CD1c-positive myeloid dendritic cell (primary cell): ENCODE data around the gene HOXC6.
"Not testable (repeated sequence)": the region's sequence is repeated elsewhere in the genome, so short reads cannot be mapped to it uniquely, and the experiment has no call there.

Source experiments
- DNase-seq: peaks from one replicate; pipeline ENCODE4 v3.0.0-alpha.2; 2016; ENCODE audit errors: extremely low spot score

Gene HOXC6

DNA sequence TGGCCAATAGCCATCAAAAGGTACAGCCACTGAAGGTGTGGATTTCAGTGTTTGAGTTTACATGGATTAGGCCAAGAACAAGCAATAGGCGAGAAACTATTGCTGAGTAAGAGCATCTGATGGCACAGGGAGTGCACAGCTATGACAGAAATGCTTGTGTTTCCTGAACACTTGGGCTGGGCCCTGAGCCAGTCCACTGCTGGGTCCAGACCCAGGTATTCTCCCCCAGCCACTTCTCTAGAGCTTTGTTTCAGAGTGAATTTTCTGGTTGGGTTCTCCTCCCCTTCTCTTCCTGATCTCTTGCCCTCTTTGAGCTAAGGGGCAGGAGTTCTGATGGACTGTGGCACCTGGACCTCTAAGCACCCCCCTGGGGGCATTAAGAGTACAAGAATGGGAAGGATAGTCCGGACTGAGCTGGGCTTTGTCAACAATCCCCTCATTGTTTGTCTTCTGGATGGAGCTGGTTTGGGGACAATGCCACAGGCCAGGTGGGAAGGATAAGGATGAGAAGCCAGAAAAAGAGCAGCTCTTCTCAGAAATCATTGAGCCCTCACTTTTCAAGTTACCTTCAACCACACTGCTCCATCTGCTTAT, 13.0 kb downstream of the HOXC6 start:
- no peak for DNase-seq

GRCh38 chr12:54042033-54042432, 13.8 kb downstream of the HOXC6 start:
- DNase-seq: not testable (repeated sequence)

- DNase-seq: no peak
Observed at GRCh38 chr12:54042970-54043853, 15.0 kb downstream of the HOXC6 start.

DNA sequence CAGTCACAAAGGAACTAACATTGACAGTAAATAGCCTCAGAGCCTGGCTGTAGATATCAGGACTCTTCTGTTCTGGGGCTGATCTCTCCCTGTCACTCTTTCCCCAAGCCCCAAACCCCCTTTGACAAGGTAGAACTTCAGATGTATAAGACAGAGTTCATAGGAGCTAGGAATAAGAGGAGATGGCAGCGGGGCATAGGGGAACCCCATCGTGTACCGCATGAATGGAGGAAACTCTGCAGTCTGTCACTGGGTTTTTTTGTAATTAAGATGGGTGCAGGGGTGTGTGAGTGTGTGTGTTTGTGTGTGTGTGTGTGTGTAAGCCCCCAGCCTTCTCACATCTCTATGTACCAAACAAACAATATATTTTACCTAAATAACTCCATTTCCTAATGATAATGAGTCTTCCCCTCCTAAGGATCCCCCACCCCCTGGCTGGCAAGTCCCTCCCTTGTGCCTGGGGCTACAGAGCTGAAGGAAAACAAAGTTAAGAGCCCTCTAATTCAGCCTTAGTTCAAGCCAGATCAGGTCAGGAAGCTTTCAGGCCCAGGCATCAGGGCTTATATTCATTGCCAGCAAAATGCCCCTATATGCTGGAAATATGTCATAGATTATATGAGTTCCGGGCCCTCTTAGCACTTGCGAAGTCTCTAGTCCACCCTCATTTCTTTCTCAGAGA, 16.3 kb downstream of the HOXC6 start:
- no peak for DNase-seq

DNA sequence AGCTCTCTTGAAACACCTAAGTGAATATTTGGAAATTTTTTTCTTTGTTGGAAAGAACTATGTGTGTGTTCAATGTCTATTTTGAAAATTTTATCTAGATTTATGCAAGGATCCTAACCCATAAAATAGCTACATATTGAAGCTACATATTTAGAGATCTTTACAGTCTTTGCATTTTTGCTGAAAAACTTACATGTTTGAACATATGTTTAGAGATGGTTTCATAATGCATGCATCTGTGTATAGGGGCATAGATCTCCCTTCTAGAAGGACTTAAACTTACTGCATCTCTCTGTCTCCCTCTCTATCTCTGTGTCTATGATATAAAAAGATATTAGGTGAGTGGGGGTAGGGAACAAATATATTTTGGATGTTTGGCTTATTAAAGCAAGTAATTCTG, 17.2 kb downstream of the HOXC6 start:
- no peak for DNase-seq

DNA sequence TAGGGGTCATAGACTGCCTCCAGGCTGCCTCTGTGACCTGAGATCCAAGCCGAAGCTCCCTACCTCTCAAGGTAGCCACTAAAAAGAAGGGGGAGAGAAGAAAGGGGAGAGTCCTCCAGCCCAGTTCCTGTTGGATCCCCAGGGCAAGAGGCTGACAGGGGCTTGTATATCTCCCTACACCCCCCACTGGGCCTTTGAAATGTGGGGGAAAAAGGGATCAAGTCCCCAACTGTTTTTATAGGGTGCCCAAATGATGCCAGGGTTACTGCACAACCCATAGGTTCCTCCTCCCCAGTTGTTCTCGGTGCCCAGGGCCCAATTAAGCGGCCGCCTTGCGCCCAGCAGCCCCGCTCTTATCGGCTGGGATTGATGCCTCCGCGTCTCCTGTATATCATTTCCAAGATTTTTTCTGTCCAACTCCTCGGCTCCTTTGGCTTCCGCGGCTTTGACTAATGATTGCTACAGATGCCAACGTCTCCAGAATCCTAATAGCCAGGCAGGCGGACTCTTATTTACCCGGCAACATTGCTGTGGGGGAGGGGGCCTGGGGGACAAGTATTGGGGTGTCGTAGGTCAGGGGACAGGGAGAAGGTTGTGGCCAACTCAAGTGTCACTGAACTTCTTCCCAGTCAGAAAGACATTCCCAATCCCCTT, 17.8 kb downstream of the HOXC6 start:
- DNase-seq: no peak

GRCh38 chr12:54046809-54047159, 18.5 kb downstream of the HOXC6 start:
- DNase-seq: no peak

GRCh38 chr12:54047160-54047963, 19.1 kb downstream of the HOXC6 start:
- DNase-seq: no peak

- no peak for DNase-seq
Observed at GRCh38 chr12:54047964-54048303, 19.7 kb downstream of the HOXC6 start.

GRCh38 chr12:54048406-54049093, 20.3 kb downstream of the HOXC6 start:
- no peak for DNase-seq

- DNase-seq: no peak
Observed at GRCh38 chr12:54049108-54049507, 20.9 kb downstream of the HOXC6 start.

GRCh38 chr12:54050482-54050810, 22.2 kb downstream of the HOXC6 start:
- DNase-seq: no peak

- peak; percentile 40 for DNase-seq
Observed at GRCh38 chr12:54051026-54051842, 23.0 kb downstream of the HOXC6 start.

- no peak for DNase-seq
Observed at GRCh38 chr12:54051874-54052437, 23.7 kb downstream of the HOXC6 start.

DNA sequence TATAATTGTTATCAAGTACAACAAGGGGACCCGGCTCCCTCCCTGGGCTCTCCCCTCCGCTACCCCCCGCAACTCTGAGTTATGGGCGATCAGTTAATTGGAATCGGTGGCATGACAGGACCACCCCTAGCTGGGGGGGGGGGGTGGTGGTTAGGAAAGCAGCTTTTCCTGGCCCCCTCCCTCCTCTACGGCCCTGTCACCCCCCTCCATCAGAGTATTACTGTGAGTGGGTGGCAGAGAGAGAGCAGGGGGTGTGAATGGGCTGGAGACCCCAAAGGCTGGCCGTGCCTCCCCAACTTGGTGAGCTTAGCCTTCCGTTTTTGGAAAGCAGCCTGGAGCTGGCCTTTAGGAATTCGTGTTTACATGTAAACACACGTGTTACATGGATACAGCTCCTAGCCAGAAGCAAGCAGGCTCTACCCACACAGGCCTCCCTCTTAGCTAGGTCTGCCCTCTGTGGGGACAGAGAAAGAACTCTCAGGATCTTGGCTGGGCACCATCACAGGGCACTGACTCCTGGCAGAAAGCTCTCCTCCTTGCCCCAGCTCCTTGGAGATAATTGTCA, 24.3 kb downstream of the HOXC6 start:
- no peak for DNase-seq

DNA sequence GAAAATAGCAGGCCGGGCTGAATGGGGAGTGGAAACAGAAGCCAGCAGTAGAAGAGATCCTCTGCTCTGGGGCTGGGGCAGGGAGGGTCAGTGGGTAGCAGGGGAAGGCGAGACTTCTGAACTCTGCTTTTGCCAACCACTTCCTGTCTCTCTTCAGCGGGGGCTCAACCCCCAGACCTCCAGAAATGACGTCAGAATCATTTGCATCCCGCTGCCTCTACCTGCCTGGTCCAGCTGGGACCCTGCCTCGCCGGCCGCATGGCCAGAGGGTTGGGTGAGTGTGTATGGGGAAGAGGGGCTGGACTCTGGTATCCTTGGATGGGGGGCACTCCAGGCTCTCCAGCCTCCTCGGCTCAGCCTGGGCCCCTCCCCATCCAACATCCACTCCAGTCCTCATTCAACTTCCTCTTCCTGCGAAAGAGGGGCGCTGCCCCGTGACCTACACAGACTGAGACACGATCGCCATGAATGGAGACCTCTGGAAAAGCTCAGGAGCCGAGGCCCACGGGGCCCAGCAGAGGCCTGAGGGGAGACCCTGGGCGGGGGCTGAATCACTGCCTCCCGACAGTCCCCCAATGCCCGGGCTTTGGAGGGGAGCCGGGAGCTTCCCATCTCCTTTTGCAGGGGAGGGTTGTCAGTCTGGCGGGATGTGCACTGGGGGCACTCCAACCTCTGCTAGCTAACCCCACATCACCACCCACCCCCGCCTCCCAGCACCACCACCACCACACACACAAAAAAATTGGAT, 24.9 kb downstream of the HOXC6 start:
- DNase-seq: no peak

DNA sequence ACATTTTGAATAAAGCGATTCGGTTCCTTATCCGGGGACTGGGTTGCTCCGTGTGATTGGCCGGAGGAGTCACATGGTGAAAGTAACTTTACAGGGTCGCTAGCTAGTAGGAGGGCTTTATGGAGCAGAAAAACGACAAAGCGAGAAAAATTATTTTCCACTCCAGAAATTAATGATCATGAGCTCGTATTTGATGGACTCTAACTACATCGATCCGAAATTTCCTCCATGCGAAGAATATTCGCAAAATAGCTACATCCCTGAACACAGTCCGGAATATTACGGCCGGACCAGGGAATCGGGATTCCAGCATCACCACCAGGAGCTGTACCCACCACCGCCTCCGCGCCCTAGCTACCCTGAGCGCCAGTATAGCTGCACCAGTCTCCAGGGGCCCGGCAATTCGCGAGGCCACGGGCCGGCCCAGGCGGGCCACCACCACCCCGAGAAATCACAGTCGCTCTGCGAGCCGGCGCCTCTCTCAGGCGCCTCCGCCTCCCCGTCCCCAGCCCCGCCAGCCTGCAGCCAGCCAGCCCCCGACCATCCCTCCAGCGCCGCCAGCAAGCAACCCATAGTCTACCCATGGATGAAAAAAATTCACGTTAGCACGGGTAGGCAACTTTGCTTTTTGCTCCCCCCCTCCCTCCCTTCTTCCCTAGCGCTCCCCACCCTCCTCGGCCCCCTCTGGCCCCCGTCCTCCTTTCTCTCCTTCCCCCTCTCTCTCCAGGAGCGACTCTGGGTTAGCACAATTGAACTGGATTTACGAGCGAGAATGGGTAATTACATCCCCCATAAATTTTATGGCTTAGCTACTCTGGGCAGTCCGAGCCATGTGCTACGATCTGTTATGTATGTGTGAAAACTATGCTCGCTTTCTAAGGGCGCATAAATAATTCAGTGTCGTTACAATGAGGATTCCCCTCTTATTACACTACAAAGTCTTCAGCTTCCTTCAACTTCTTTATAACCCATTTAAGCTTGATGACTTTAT, 25.8 kb downstream of the HOXC6 start, which contains the start of gene HOXC4:
HOXC4 (plus strand) TSS at position 85 of the 991 bp plus-strand sequence; CDS start at position 173, 88 bp downstream.
- no peak for DNase-seq
